HG02885 (cell line): ENCODE measurements around the gene TBC1D16.
"Not testable (repeated sequence)": the region's sequence is repeated elsewhere in the genome, so short reads cannot be mapped to it uniquely, and the experiment has no call there.

ENCODE experiments used
- ATAC-seq: cut with Tn5 transposase; IDR thresholded peaks from one replicate; pipeline ENCODE4 v1.9.1; 2021; ENCODE audit warnings: mild to moderate bottlenecking; ENCODE audit not compliant: unreplicated experiment, poor library complexity

Gene TBC1D16

DNA sequence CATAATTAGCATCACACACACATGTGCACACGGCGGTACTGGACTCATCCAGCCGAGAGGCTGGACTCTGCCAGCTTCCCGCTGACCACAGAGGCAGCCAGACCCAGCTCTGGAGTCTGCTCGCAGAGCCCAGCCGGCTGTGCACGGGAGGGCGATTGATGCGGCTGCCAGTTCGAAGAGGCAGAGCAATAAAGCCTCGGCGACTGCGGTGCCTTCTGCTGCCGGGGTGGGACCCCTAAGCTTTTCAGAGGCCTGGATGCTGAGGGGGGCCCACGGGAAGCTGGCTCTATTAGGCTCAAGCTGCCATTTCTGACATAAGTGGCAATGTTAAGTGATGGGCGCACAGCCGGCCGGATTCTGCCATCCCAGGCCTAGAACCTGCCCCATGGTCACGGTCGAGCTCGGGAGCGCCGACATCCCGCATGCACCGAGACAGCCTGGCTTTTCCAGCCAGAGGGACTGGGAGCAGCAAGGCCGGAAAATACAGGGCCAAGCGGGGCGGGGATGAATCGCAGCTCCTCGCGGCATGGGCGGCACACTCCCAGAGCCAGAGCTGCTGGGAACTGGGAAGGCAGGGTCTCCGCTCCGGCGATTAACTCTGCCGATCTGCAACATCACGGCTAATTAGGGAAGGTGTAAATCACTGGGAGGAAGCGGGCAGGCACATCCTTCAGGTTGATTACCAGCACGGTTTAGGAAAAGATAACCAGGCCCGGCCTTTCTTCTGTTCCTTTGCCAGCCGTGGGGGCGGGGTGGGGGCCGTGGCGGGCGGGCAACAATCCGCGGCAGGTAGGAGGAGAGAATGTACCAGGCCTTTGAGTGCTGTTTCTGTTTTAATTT lies 57.7 kb downstream of the TBC1D16 start:
- ATAC-seq = no peak

DNA sequence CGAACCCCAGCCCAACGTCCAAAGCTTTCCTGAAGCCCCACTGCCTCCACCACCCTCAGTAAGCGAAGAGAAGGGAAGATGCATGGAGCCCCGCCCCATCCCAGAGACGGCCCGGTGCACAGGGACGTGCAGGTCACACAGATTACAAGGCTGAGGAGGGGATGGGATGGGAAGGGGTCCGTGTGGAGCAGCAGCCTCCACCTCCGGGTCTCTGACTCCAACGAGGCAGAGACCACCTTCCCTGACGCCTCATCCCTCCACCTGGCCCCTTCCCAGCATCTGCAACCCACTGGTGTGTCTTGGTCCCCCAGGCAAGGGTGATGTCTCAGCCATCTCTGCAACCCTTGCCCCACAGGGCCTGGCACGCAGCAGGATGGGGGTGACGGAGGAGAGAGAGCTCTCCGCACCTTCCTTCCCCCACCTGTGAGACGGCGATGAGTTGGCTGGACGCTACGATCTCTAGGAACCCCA lies 58.5 kb downstream of the TBC1D16 start:
- no peak for ATAC-seq

DNA sequence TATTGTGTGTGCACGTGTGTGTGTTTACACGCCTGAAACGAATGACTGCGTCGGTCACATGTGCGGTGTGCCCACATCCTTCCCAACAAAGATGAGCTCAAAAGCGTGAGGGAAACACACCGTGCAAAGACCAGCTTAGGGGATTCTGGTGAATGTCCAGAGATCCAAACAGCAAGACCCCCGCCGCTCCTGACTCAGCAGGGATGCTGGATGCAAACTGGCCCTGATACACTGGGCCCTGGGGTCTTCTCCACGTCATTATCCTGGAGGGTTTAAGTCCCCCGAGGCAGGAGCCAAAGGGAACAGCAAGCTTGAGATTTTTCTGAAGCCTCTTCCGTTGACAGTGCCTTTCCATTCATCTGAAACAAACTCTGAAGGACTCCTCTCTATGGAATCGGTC lies 59.2 kb downstream of the TBC1D16 start:
- ATAC-seq = no peak

DNA sequence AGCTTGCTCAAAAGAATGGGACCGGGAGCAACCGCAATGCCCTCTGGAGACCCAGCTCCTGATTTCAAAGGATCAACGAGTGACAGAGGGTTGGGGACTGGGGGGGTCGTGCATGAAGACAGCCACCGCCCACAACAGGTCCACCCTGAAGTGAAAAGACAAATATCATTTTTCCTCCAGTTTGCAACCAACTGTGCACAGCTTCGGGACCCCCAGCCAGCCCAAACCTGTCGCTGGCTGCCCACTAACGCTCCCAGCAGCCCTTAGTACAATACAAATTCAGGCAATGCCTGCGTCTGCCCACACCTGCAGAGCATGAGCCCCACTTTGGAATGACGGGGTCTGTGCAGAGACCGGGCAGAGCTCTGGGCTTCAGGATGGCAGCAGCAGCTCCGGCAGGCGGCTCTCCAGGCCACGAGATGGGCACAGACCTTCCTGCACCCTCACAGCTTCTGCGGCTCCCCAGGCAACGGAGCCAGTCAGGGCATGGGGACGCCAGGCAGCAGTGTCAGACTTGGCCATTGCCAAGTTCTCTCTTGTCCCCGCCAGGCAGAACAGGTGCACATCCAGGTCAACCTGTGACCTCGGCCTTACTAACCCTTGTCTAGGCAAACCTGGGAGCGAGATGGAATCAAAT lies 60.1 kb downstream of the TBC1D16 start:
- ATAC-seq = no peak

DNA sequence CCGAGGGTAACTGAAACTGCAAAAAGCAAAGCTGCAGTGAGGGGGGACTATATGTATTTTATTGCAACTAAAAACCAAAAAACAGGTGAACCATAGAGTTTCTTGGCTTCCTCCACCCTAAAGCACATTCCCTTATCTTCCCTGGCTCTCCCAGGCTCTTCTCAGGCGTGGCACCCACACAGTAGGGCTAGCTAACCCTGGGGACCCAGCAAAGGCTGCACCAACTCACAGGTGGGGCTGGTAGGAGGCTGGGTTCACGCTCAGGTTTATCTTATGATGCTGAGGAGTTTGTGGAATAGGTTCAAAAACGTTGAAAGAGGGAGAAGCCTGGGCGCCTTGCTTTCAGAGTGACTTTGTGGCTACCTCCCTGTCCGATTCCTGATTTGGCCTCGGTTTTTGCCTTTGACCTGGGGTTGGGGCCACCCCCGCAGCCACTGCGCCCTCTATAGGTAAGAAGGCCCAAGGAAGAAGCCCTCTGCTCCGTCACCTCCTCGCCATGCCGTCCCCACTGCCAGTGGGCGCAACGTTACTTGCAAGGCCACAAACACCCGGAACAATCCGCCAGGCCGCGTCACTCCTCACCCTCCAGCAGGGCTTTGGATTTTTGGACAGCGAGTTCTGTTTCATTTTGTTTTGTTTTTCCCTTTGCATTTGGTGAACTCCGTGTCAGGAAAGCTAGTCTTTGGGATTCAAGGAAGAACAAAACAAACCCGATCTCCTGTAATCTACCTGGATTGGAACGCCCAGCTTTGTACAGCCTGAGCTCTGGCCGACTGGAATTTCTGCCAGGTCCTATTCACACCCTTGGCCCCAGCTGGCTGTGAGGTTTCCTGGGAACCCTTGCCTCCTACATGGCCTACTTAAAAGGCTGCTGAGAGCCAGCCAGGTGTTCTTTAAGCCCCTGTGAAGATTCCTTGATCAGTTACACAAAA lies 60.8 kb downstream of the TBC1D16 start:
- no peak for ATAC-seq

DNA sequence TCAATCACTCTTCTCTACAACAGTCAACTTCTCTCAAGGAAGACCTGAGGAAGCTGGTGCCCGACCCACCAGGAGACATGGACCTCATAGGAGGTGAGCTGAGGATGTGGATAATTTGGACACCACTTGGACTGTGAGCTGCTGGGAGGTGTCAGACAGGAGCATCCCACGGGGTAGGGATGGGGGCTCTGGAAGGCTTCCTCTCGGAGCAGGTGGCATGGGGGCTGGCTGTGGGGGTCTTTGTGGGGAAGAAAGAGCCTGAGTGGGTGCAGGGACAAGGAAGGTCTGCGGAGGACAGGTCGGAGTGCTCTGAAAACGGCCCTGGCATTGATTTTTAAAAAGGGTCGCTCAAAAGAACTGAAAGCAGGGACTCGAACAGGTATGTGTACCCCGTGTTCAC lies 64.0 kb downstream of the TBC1D16 start:
- ATAC-seq = no peak

DNA sequence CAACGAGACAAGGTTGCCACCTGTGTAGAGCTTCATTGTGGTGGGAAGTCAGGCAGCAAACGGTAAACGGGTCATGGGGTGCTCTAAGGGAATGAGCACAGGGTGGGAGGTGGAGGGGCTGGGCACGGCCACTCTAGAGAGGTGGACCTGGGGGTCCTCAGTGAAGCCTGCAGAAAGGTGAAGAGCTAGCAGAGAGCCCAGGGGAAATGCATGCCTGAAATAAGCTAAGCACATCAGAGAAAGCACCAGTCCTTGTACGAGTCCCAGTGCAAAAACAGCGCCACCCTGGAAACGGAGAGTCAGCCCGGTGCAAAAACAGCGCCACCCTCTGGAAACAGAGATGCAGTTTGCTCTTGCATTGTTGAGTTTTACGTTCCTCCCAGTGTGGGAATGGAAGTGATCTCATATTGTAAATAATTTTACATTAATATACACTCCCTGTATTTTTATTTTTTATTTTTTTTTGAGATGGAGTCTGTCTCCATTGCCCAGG lies 65.0 kb downstream of the TBC1D16 start:
- no peak for ATAC-seq

DNA sequence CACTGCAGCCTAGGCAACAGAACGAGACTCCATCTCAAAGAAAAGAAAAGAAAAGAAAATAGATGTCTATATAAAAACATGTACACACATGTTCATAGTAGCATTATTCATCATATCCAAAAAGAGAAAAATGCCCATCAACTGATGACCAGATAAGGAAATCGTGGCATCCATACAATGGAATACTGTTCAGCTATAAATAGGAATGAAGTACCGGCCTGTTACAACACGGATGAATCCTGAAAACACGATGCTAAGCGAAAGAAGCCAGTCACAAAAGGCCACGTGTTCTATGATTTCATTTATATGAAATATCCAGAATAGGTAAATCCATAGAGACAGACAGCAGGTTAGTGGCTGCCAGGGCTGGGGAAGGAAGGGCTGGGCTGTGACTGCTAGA lies 65.8 kb downstream of the TBC1D16 start:
- ATAC-seq = no peak

DNA sequence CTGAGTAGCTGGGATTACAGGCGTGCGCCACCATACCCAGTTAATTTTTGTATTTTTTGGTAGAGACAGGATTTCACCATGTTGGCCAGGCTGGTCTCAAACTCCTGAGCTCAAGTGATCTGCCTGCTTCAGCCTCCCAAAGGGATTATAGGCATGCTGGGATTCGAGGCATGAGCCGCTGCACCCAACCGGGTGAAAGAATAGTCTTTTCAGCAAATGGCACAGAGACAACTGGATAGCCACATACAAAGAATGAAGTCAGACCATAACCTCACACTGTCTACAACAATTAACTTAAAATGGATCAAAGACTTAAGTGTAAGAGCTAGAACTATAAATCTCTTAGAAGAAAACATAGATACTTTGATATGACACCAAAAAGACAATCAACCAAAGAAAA lies 67.6 kb downstream of the TBC1D16 start:
- ATAC-seq = no peak

DNA sequence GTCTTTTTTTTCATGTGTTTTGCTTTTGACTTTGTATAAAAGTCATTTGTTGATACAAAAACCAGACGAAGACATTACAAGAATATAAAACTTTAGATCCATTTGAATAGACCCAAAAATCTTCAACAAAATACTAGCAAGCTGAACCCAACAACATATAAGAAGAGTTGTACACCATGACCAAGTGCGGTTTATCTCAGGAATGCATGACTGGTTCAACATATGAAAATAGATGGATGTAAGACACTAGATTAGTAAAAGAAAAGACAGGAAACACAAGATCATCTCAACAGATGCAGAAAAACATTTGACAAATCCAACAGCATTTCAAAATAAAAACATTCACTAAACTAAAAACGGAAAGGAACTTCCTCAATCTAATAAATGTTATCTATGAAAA lies 69.0 kb downstream of the TBC1D16 start:
- no peak for ATAC-seq

DNA sequence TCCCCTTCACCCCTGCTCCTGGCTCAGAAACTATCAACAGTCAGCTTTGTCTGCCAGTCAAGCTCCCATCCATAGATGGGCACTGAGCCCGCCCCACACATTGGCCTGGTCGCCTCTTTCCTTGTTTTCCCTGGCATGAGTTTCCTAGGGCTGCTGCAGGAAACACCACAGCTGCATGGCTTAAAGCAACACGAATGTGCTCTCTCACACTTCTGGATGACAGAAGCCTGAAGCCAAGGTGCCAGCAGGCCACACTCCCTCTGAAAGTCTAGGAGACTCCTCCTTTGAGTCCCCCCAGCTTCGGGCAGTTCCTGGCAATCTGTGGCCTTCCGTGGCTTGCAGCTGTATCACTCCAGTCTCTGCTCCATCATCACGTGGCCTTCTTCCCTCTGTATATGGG lies 69.9 kb downstream of the TBC1D16 start:
- ATAC-seq = no peak

DNA sequence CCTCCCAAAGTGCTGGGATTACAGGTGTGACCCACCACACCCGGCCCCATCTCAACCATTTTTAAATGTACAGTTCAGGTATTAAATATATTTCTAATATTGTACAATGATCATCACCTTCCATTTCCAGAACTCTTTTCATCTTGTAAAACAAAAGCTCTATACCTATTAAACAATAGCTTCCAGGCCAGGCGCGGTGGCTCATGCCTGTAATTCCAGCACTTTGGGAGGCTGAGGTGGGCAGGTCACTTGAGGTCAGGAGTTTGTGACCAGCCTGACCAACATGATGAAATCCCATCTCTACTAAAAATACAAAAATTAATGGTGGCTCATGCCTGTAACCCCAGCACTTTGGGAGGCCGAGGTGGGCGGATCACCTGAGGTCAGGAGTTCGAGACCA lies 73.2 kb downstream of the TBC1D16 start:
- not testable (repeated sequence) for ATAC-seq

DNA sequence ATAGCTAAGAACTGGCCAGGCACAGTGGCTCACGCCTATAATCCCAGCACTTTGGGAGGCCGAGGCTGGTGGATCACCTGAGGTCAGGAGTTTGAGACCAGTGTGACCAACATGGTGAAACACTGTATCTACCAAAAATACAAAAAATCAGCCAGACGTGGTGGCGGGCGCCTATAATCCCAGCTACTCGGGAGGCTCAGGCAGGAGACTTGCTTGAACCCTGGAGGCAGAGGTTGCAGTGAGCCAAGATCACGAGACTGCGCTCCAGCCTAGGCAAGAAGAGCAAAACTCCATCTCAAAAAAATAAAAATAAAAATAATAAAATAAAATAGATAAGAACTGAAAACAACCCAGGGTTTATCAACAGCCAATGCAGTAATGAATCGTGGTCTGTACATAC lies 74.1 kb downstream of the TBC1D16 start:
- not testable (repeated sequence) for ATAC-seq

DNA sequence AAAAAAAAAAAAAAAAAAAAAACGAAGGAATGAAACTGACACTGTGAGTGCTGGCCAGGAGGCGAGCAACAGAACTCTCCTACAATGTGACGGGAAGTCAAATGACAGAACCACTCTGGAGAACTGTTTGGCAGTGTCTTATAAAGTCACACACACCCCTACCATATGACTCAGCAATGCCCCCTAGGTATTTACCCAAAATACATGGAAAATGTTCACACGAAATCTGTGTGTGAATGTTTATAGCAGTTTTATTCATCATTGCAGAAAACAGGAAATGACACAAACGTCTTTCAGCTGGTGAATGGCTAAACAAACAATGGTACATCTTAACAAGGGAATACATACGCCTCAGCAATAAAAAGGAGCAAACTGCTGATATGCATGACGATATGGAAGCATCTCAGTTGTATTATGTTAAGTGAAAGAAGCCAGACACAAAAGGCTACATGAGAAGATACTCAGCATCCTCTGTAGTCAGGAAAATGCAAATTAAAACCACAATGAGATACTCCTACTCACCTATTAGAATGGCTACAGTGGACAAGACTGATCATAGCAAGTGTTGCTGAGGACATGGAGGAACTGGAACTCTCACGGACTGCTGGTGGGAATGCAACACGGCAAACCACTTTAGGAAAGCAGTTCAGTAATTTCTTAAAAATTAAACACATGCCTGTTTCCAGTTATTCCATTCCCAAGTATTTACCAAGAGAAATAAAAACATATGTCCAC lies 74.7 kb downstream of the TBC1D16 start:
- no peak for ATAC-seq

DNA sequence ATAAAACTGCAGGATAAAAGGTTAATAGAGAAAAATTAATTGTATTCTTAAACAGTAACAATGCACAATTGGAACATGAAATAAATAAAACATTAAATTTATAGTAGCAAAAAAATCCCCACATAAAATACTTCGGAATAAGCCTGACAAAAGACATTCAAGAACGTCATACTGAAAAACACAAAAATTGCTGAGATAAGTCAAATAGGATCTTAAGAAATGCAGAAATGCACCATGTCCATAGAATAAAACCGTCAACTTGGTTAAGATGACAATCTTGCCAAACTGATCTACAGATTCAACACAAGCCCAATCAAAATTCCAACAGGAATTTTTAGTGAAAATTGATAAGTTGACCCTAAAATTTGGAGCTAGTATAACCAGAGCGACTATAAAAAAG lies 76.6 kb downstream of the TBC1D16 start:
- ATAC-seq = no peak

DNA sequence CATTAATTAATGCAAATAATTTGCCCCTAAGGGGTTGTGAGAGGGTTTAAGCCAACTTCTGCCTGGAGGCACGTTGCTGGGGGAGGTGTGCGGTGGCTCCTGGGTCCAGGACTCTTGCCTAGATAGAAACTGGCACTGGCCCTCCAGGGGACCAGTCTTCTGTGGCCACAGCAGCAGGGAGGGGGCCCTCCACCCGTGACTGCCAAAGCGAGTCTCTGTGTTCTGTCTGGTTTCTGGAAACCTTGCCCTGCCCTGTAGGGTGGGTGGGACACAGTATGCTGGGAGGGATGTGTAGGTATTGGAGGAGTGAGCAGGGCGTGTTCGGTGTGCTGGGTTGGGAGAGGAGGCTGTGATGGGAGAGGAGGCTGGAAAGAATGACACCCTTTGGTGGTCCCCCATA lies 78.8 kb downstream of the TBC1D16 start:
- ATAC-seq = no peak

DNA sequence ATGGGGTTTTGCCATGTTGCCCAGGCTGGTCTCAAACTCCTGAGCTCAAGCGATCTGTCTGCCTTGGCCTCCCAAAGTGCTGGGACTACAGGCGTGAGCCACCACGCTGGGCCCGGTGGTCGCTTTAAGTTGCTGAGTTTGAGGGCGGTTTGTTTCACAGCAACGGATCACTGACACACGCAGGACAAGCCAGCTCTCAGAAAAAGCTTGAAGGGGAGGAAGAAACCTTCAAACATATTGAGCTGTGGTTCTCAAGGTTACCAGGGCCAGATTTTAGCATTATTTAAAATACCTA lies 79.3 kb downstream of the TBC1D16 start:
- ATAC-seq = not testable (repeated sequence)

DNA sequence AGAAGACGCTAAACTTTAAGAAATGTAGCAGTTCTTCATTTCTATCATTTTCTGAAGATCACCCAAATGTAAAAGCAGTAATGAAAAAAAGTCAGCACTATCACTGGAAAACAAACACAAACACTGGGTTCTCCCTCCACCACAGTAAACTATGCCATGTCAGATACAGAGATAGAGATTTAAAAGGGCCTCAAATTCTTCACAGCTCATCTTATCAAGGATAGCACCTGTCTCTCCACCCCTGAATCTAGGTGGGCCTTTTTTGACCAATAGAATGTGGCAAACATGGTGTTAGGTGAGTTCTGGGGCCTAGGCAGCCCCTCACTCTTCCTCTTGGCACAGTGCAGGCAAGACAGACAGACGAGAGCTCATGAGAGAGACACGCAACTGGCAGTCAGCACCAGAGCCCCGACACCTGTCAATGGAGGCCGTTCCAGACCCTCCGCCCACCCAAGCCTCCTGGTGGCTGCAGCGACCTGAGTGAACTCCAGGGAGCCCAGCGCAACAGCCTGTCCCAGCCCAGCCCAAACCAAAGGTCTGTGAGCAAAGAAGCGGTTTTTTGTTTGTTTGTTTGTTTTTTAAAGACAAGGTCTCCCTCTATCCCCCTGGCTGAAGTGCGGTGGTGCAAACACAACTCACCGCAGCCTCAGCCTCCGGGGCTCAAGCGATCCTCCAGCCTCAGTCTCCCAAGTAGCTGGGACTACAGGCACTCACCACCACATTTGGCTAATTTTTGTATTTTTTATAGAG lies 79.8 kb downstream of the TBC1D16 start:
- ATAC-seq = no peak

DNA sequence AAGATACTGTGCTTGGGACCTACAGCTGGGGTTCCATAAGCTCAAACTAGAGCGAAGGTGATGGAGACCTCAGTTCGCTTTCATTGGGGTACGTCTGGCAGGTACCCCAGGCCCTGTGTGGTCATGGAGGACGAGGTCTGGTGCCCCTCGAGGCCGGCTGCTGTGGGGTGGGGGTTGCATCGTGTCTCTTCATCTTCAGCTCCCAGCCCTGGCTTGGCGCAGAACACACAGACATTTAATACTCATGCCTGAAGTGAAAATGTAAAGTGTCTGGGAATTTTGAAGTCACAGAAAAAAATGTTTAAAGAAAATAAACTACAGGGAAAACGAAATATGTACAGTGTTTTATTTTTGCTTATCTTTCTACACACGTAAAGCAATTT lies 80.5 kb downstream of the TBC1D16 start:
- no peak for ATAC-seq
